H9 (cell line): ENCODE results near the gene CD300LG. TPM values are rescaled to one million over a fixed set of nuclear protein-coding genes. Genes with fewer than 3 reads are reported as not detected.

Source experiments
- DNase-seq: peaks from one replicate; pipeline ENCODE4 v3.0.0-alpha.2; 2017
- H2AFZ ChIP-seq: one replicate; pipeline ENCODE4 v1.6.1; 2013; ENCODE audit warnings: mild to moderate bottlenecking, low read length, control low read depth, moderate library complexity
- H2AK5ac ChIP-seq: 2 replicates; pipeline ENCODE4 v1.6.1; 2013; ENCODE audit warnings: low read length, control low read depth, mixed read lengths; ENCODE audit not compliant: insufficient read length
- H2BK120ac ChIP-seq: one replicate; pipeline ENCODE4 v1.6.1; 2013; ENCODE audit warnings: low read depth, mild to moderate bottlenecking, low read length, control low read depth, inconsistent platforms; ENCODE audit not compliant: poor library complexity, severe bottlenecking
- H2BK12ac ChIP-seq: 2 replicates; pipeline ENCODE4 v1.6.1; 2013; ENCODE audit warnings: low read length, control low read depth, mixed read lengths, low read depth; ENCODE audit not compliant: insufficient read length
- H2BK15ac ChIP-seq: 2 replicates; pipeline ENCODE4 v1.6.1; 2013; ENCODE audit warnings: low read depth, low read length, control low read depth
- H2BK20ac ChIP-seq: one replicate; pipeline ENCODE4 v1.6.1; 2013; ENCODE audit warnings: low read depth, mild to moderate bottlenecking, low read length, control low read depth, inconsistent platforms; ENCODE audit not compliant: poor library complexity, severe bottlenecking
- H2BK5ac ChIP-seq: 2 replicates; pipeline ENCODE4 v1.6.1; 2013; ENCODE audit warnings: low read length, control low read depth, mixed read lengths; ENCODE audit not compliant: insufficient read length
- H3K14ac ChIP-seq: 2 replicates; pipeline ENCODE4 v1.6.1; 2013; ENCODE audit warnings: low read length, control low read depth; ENCODE audit not compliant: insufficient read depth
- H3K18ac ChIP-seq: 2 replicates; pipeline ENCODE4 v1.6.1; 2013; ENCODE audit warnings: low read depth, mild to moderate bottlenecking, mixed read lengths, low read length, control low read depth; ENCODE audit not compliant: insufficient read length
- H3K23ac ChIP-seq: 2 replicates; pipeline ENCODE4 v1.6.1; 2013; ENCODE audit warnings: low read length, control low read depth, mixed read lengths, low read depth; ENCODE audit not compliant: insufficient read length
- H3K23me2 ChIP-seq: 2 replicates; pipeline ENCODE4 v1.6.1; 2013; ENCODE audit warnings: low read depth, mild to moderate bottlenecking, mixed read lengths, low read length, control low read depth; ENCODE audit not compliant: insufficient read length, poor library complexity, severe bottlenecking
- H3K27ac ChIP-seq: 2 replicates; pipeline ENCODE4 v1.5.1; 2013; ENCODE audit warnings: low read length, control low read depth, mixed read lengths, low read depth; ENCODE audit not compliant: insufficient read length
- H3K27me3 ChIP-seq: 2 replicates; pipeline ENCODE4 v1.6.1; 2013; ENCODE audit warnings: low read length, control low read depth, inconsistent platforms; ENCODE audit not compliant: insufficient read depth
- H3K4ac ChIP-seq: 2 replicates; pipeline ENCODE4 v1.6.1; 2013; ENCODE audit warnings: low read depth, mild to moderate bottlenecking, control low read depth, inconsistent platforms, low read length, moderate library complexity
- H3K4me1 ChIP-seq: 2 replicates; pipeline ENCODE4 v1.6.1; 2013; ENCODE audit warnings: low read length, control low read depth, inconsistent platforms; ENCODE audit not compliant: insufficient read depth
- H3K4me2 ChIP-seq: 2 replicates; pipeline ENCODE4 v1.6.1; 2013; ENCODE audit warnings: low read length, control low read depth, mixed read lengths; ENCODE audit not compliant: insufficient read length, insufficient read depth
- H3K56ac ChIP-seq: 2 replicates; pipeline ENCODE4 v1.6.1; 2013; ENCODE audit warnings: low read depth, mild to moderate bottlenecking, mixed read lengths, low read length, control low read depth; ENCODE audit not compliant: insufficient read length
- H3K79me1 ChIP-seq: 2 replicates; pipeline ENCODE4 v1.6.1; 2013; ENCODE audit warnings: low read depth, mild to moderate bottlenecking, moderate library complexity, low read length, control low read depth, inconsistent platforms; ENCODE audit not compliant: insufficient read depth, poor library complexity, severe bottlenecking
- H3K79me2 ChIP-seq: 2 replicates; pipeline ENCODE4 v1.6.1; 2013; ENCODE audit warnings: low read length, control low read depth, inconsistent platforms; ENCODE audit not compliant: insufficient read depth
- H3K9ac ChIP-seq: 2 replicates; pipeline ENCODE4 v1.6.1; 2013; ENCODE audit warnings: low read length, control low read depth, mixed read lengths; ENCODE audit not compliant: insufficient read length; ENCODE audit errors: extremely low read depth
- H3K9me3 ChIP-seq: one replicate; pipeline ENCODE4 v1.6.1; 2013; ENCODE audit warnings: low read depth, low read length, inconsistent platforms; ENCODE audit not compliant: control insufficient read depth
- H3T11ph ChIP-seq: one replicate; pipeline ENCODE4 v1.6.1; 2013; ENCODE audit warnings: mild to moderate bottlenecking, low read length, control low read depth, inconsistent platforms
- H4K20me1 ChIP-seq: one replicate; pipeline ENCODE4 v1.6.1; 2013; ENCODE audit not compliant: control insufficient read depth, insufficient read length, insufficient read depth
- H4K5ac ChIP-seq: 2 replicates; pipeline ENCODE4 v1.6.1; 2013; ENCODE audit warnings: low read depth, mild to moderate bottlenecking, mixed read lengths, low read length, control low read depth; ENCODE audit not compliant: insufficient read length
- H4K8ac ChIP-seq: replicated peaks from 2 replicates; pipeline ENCODE4 v1.6.1; 2013; ENCODE audit warnings: low read length, control low read depth, mixed read lengths, low read depth; ENCODE audit not compliant: insufficient read length
- H4K91ac ChIP-seq: 2 replicates; pipeline ENCODE4 v1.6.1; 2013; ENCODE audit warnings: low read depth, mild to moderate bottlenecking, moderate library complexity, mixed read lengths, low read length, control low read depth; ENCODE audit not compliant: insufficient read length
- H3K27ac Mint-ChIP-seq, 3 experiments: 2 replicates in 2 of 3; 3 replicates in 1 of 3; pipeline ENCODE4 v1.8.0; 2020 to 2021; ENCODE audit warnings: mixed read lengths in 3 of 3, mild to moderate bottlenecking in 1 of 3, moderate library complexity in 1 of 3
- H3K27me3 Mint-ChIP-seq: 2 replicates; pipeline ENCODE4 v1.8.0; 2021; ENCODE audit warnings: low read depth, mild to moderate bottlenecking, moderate library complexity, mixed read lengths
- H3K36me3 Mint-ChIP-seq, 3 experiments: 2 replicates in 2 of 3; 3 replicates in 1 of 3; pipeline ENCODE4 v1.8.0; 2020 to 2021; ENCODE audit warnings: low read depth in 3 of 3, mixed read lengths in 3 of 3; ENCODE audit not compliant: insufficient read depth in 1 of 3
- H3K4me1 Mint-ChIP-seq, 2 experiments: 2 replicates each; pipeline ENCODE4 v1.8.0; 2020; ENCODE audit warnings: mixed read lengths in 2 of 2
- H3K4me3 Mint-ChIP-seq, 2 experiments: 2 replicates in 1 of 2; 3 replicates in 1 of 2; pipeline ENCODE4 v1.8.0; 2020 to 2021; ENCODE audit warnings: mild to moderate bottlenecking in 2 of 2, mixed read lengths in 2 of 2, moderate library complexity in 1 of 2
- H3K9me3 Mint-ChIP-seq, 2 experiments: 2 replicates in 1 of 2; 3 replicates in 1 of 2; pipeline ENCODE4 v1.8.0; 2020; ENCODE audit warnings: mild to moderate bottlenecking in 2 of 2, mixed read lengths in 2 of 2, moderate library complexity in 1 of 2
- WGBS: extraction: QIAGEN DNeasy Blood & Tissue Kit; methylation state at CpG from one replicate; pipeline ENCODE4 v1.1.7; 2013; ENCODE audit warnings: missing lambda C conversion rate, low lambda C conversion rate, mixed read lengths; ENCODE audit not compliant: insufficient read length; ENCODE audit errors: extremely low coverage; 5-methylcytosine and 5-hydroxymethylcytosine counted together
- total RNA-seq: library from RNA; stranded (reverse); gene quantifications from 2 replicates; pipeline ENCODE4 v1.2.1, GENCODE V29; 2021
- TF ChIP-seq, protein P1 (sequence below): fragments of 200-600 bp; sonication (generic); conservative IDR thresholded peaks from 3 replicates; pipeline ENCODE4 v1.8.0; 2021; ENCODE audit warnings: antibody characterized with exemption, mild to moderate bottlenecking

CD300LG gene
- total RNA-seq, 1 experiment from 2014 or later: not detected

DNA sequence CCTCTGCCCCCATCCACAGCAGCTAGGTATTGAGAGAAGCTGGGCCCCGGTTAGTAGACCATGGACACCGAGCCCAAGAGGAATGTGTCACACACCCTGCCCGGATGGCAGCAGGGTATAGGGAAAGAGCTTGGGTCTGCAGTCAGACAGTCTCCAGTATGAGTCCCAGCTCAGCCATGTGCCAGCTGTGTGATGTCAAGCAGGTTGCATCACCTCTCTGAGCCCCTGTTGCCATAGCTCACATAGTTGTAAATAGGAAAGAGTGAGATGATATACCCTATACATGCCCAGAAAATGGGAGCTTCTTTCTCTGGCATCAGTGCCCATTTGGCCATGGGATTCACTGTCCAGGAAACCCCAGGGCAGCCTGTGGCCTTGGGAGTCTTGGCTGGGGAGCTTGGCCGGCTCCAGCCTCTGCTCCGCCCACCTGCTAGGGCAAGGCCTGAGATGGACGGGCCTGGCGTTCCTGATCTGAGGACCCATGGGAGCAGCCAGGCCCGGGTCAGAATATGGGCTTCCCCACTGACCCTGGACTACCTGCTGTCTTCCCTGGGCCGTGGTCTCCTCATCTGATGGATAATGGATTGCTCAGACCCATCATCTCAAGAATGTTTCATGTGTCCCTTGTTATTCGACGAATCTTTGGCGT is 13.2 kb downstream of the CD300LG start:
- no peaks in the 10 kb centered on the region for H3K9me3 Mint-ChIP-seq
- H3K27ac Mint-ChIP-seq: no peak overlapping the region
- no peaks in the 10 kb centered on the region for H3K36me3 Mint-ChIP-seq
- Histone ChIP-seq H4K91ac (no peak overlapping the region), H4K20me1 (peaks cover 2% of the 10 kb centered on the region), H3K79me1 (no peaks in the 10 kb centered on the region), H3K4me1 (no peaks in the 10 kb centered on the region), H2BK5ac (no peak overlapping the region), H2BK120ac (no peak overlapping the region), H3K23ac (no peak overlapping the region), H3K27ac (no peak overlapping the region), H3K9ac (no peak overlapping the region), H3K14ac (no peak overlapping the region), H3K23me2 (no peaks in the 10 kb centered on the region), H2AK5ac (no peak overlapping the region), H3K9me3 (no peaks in the 10 kb centered on the region), H3K27me3 (no peaks in the 10 kb centered on the region), H2BK12ac (no peak overlapping the region), H3K4ac (no peak overlapping the region), H2AFZ (no peak overlapping the region), H3T11ph (no peak overlapping the region), H3K18ac (no peak overlapping the region), H3K79me2 (no peaks in the 10 kb centered on the region), H3K56ac (no peak overlapping the region), H4K5ac (no peak overlapping the region), H4K8ac (no peak overlapping the region), H3K4me2 (no peak overlapping the region), H2BK15ac (no peak overlapping the region), H2BK20ac (no peak overlapping the region)
- peaks cover 0 to 2% of the 10 kb centered on the region in 2 experiments; a peak in 1 of 4 replicates for H3K4me1 Mint-ChIP-seq
- TF ChIP-seq, protein P1, sequence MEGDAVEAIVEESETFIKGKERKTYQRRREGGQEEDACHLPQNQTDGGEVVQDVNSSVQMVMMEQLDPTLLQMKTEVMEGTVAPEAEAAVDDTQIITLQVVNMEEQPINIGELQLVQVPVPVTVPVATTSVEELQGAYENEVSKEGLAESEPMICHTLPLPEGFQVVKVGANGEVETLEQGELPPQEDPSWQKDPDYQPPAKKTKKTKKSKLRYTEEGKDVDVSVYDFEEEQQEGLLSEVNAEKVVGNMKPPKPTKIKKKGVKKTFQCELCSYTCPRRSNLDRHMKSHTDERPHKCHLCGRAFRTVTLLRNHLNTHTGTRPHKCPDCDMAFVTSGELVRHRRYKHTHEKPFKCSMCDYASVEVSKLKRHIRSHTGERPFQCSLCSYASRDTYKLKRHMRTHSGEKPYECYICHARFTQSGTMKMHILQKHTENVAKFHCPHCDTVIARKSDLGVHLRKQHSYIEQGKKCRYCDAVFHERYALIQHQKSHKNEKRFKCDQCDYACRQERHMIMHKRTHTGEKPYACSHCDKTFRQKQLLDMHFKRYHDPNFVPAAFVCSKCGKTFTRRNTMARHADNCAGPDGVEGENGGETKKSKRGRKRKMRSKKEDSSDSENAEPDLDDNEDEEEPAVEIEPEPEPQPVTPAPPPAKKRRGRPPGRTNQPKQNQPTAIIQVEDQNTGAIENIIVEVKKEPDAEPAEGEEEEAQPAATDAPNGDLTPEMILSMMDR: no peak
- H3K4me3 Mint-ChIP-seq: no peak overlapping the region
- DNase-seq: no peak
- peaks cover 1% of the 10 kb centered on the region for H3K27me3 Mint-ChIP-seq
- WGBS: no CpG with 5 or more reads among the region's 12 CpGs
